Measurements from ENCODE around the gene MAD2L2. TPM values are rescaled to one million over a fixed set of nuclear protein-coding genes. Genes with fewer than 3 reads are reported as not detected.
"Not testable (repeated sequence)": the region's sequence is repeated elsewhere in the genome, so short reads cannot be mapped to it uniquely, and the experiment has no call there.

Gene MAD2L2
- total RNA-seq, 1 donor from 2014 or later, result 28.0 TPM

GRCh38 chr1:11643782-11644181 lies 37.2 kb downstream of the MAD2L2 start:
- Mint-ChIP-seq H3K9me3 (ENCODE audit: unreplicated experiment) (no peaks in the 10 kb centered on the region), H3K36me3 (ENCODE audit: low read depth, unreplicated experiment) (no peaks in the 10 kb centered on the region), H3K4me1 (ENCODE audit: unreplicated experiment) (no peaks in the 10 kb centered on the region), H3K27ac (ENCODE audit: unreplicated experiment) (no peak overlapping the region), H3K4me3 (ENCODE audit: unreplicated experiment) (no peak overlapping the region), H3K27me3 (ENCODE audit: unreplicated experiment) (peaks cover 5% of the 10 kb centered on the region)
- no peak for DNase-seq (ENCODE audit: low spot score)
- no peak for TF ChIP-seq CTCF (IDR thresholded peaks at IDR 0.05; ENCODE audit: unreplicated experiment)

- not testable (repeated sequence) for H3K27me3 Mint-ChIP-seq (ENCODE audit: unreplicated experiment); H3K27ac Mint-ChIP-seq (ENCODE audit: unreplicated experiment); H3K9me3 Mint-ChIP-seq (ENCODE audit: unreplicated experiment); H3K36me3 Mint-ChIP-seq (ENCODE audit: low read depth, unreplicated experiment); H3K4me3 Mint-ChIP-seq (ENCODE audit: unreplicated experiment); H3K4me1 Mint-ChIP-seq (ENCODE audit: unreplicated experiment)
- TF ChIP-seq CTCF (IDR thresholded peaks at IDR 0.05; ENCODE audit: unreplicated experiment), result peak; percentile 89
- peak; percentile 75 for DNase-seq (ENCODE audit: low spot score)
Measured at GRCh38 chr1:11642418-11643017, 38.4 kb downstream of the MAD2L2 start.

GRCh38 chr1:11641776-11642305 lies 39.1 kb downstream of the MAD2L2 start:
- no peak for TF ChIP-seq CTCF (IDR thresholded peaks at IDR 0.05; ENCODE audit: unreplicated experiment)
- no peak overlapping the region for H3K27ac Mint-ChIP-seq (ENCODE audit: unreplicated experiment)
- H3K36me3 Mint-ChIP-seq (ENCODE audit: low read depth, unreplicated experiment), result no peaks in the 10 kb centered on the region
- no peak overlapping the region for H3K4me3 Mint-ChIP-seq (ENCODE audit: unreplicated experiment)
- DNase-seq (ENCODE audit: low spot score), result no peak
- H3K4me1 Mint-ChIP-seq (ENCODE audit: unreplicated experiment), result no peaks in the 10 kb centered on the region
- H3K27me3 Mint-ChIP-seq (ENCODE audit: unreplicated experiment), result no peaks in the 10 kb centered on the region
- no peaks in the 10 kb centered on the region for H3K9me3 Mint-ChIP-seq (ENCODE audit: unreplicated experiment)

- TF ChIP-seq CTCF (IDR thresholded peaks at IDR 0.05; ENCODE audit: unreplicated experiment), result no peak
Measured at GRCh38 chr1:11640944-11641343, 40.0 kb downstream of the MAD2L2 start.

GRCh38 chr1:11640101-11640500 lies 40.8 kb downstream of the MAD2L2 start:
- H3K4me1 Mint-ChIP-seq (ENCODE audit: unreplicated experiment), result no peaks in the 10 kb centered on the region
- TF ChIP-seq CTCF (IDR thresholded peaks at IDR 0.05; ENCODE audit: unreplicated experiment), result no peak
- H3K27ac Mint-ChIP-seq (ENCODE audit: unreplicated experiment), result no peak overlapping the region

More at GRCh38 chr1:11640944-11641343, 40.0 kb downstream of the MAD2L2 start:
- H3K4me1 Mint-ChIP-seq (ENCODE audit: unreplicated experiment), result no peaks in the 10 kb centered on the region
- no peaks in the 10 kb centered on the region for H3K9me3 Mint-ChIP-seq (ENCODE audit: unreplicated experiment)
- DNase-seq (ENCODE audit: low spot score), result no peak
- H3K36me3 Mint-ChIP-seq (ENCODE audit: low read depth, unreplicated experiment), result no peaks in the 10 kb centered on the region
- H3K4me3 Mint-ChIP-seq (ENCODE audit: unreplicated experiment), result no peak overlapping the region
- H3K27me3 Mint-ChIP-seq (ENCODE audit: unreplicated experiment), result no peaks in the 10 kb centered on the region
- H3K27ac Mint-ChIP-seq (ENCODE audit: unreplicated experiment), result no peak overlapping the region

More at GRCh38 chr1:11640101-11640500, 40.8 kb downstream of the MAD2L2 start:
- Mint-ChIP-seq H3K4me3 (ENCODE audit: unreplicated experiment) (no peak overlapping the region), H3K27me3 (ENCODE audit: unreplicated experiment) (no peaks in the 10 kb centered on the region), H3K36me3 (ENCODE audit: low read depth, unreplicated experiment) (no peaks in the 10 kb centered on the region), H3K9me3 (ENCODE audit: unreplicated experiment) (no peaks in the 10 kb centered on the region)
- no peak for DNase-seq (ENCODE audit: low spot score)
